Kidney (tissue), 14 donors: ENCODE results near the gene JCAD. TPM values are rescaled to one million over a fixed set of nuclear protein-coding genes. Genes with fewer than 3 reads are reported as not detected.

Source experiments
- DNase-seq, 5 donors: peaks; one replicate each; pipeline ENCODE4 v3.0.0-alpha.2; 2013 to 2020
- FAIRE-seq: peaks from 2 replicates; lab custom pipeline; 2012; peaks lifted over from hg19 to GRCh38; lab: Jason Lieb, UNC
- H3K27ac ChIP-seq, 2 donors: one replicate each; pipeline ENCODE4 v1.7.0; 2013; ENCODE audit warnings: low read depth in 2 of 2, low read length in 2 of 2, inconsistent platforms in 1 of 2
- H3K27me3 ChIP-seq: one replicate; pipeline ENCODE4 v1.7.1; 2013; ENCODE audit warnings: low read length, inconsistent platforms; ENCODE audit not compliant: control insufficient read depth, insufficient read depth
- H3K36me3 ChIP-seq, 3 donors: one replicate each; pipeline versions ENCODE4 v1.7.0 to v1.7.1; 2013; ENCODE audit warnings: low read length in 3 of 3, control low read depth in 1 of 3, inconsistent platforms in 1 of 3; ENCODE audit not compliant: insufficient read depth in 3 of 3, control insufficient read depth in 2 of 3
- H3K4me1 ChIP-seq, 3 donors: one replicate each; pipeline versions ENCODE4 v1.7.0 to v1.7.1; 2013; ENCODE audit warnings: low read length in 3 of 3, inconsistent platforms in 1 of 3, low read depth in 1 of 3; ENCODE audit not compliant: control insufficient read depth in 2 of 3, insufficient read depth in 2 of 3
- H3K4me3 ChIP-seq, 3 donors: one replicate each; pipeline versions ENCODE4 v1.7.0 to v1.8.1; 2013; ENCODE audit warnings: low read length in 3 of 3, control low read depth in 1 of 3, inconsistent platforms in 1 of 3
- H3K9ac ChIP-seq, 3 donors: one replicate each; pipeline versions ENCODE4 v1.7.0 to v1.7.1; 2013; ENCODE audit warnings: low read length in 3 of 3, control low read depth in 1 of 3, inconsistent platforms in 1 of 3
- H3K9me3 ChIP-seq, 3 donors: one replicate each; pipeline versions ENCODE4 v1.7.0 to v1.7.1; 2013; ENCODE audit warnings: low read length in 3 of 3, control low read depth in 1 of 3, inconsistent platforms in 1 of 3; ENCODE audit not compliant: control insufficient read depth in 2 of 3, insufficient read depth in 1 of 3
- CTCF ChIP-seq: IDR thresholded peaks from 3 replicates; pipeline ENCODE4 v1.5.1; 2012; ENCODE audit warnings: mild to moderate bottlenecking, moderate library complexity, borderline replicate concordance; ENCODE audit not compliant: insufficient read depth; ENCODE audit errors: extremely low read depth
- intact Hi-C: fragments of 100-400 bp; cut with DNase I; formaldehyde crosslinking; loops from one replicate; pipeline ENCODE4 v1.11.1; 2022
- polyA plus RNA-seq: library from polyadenylated mRNA; stranded (reverse); fragments of 350-450 nt; fragmentation: Illumina TruSeq; extraction: RNeasy Lipid Tissue Mini Kit (QIAGEN cat#74804); gene quantifications from one replicate; pipeline ENCODE4 v1.2.3, GENCODE V29; 2014; ENCODE audit warnings: low read depth, low replicate concordance; ENCODE audit not compliant: insufficient read depth
- total RNA-seq: library from RNA; stranded (reverse); fragmentation: NEBNext Ultra II Directional; extraction: Animal tissue kit (Norgen Biotek cat#: 25700); gene quantifications from one replicate; pipeline ENCODE4 v1.2.1, GENCODE V29; 2021
- donor health status: control.
- donor health status: control.
- donor health status: control.
- donor health status: control.
- donor health status: control.
- donor health status: DM: yes; HTN: yes; CAD: no.
- donor health status: Normal renal cell carcinoma (clear cell type).

JCAD gene
- total and polyA plus RNA-seq, 2 donors from 2014 or later, result 15.7 to 27.1 TPM

- no peaks in the 10 kb centered on the region for H3K36me3 ChIP-seq
- intact Hi-C loops, result no loop called here
- DNase-seq, result no peak
- H3K9ac ChIP-seq, result no peak overlapping the region
- no peaks in the 10 kb centered on the region for H3K9me3 ChIP-seq
- TF ChIP-seq CTCF, result no peak
- no peak overlapping the region for H3K27ac ChIP-seq
- no peaks in the 10 kb centered on the region for H3K27me3 ChIP-seq
- FAIRE-seq, result no peak
- no peaks in the 10 kb centered on the region for H3K4me1 ChIP-seq
- H3K4me3 ChIP-seq, result no peak overlapping the region
These were observed 93.1 kb downstream of the JCAD start for GRCh38 chr10:29966269-29966668.
